NCI-H128 (cell line): ENCODE data around the gene CST7.

Experiments used
- DNase-seq: peaks from one replicate; lab custom pipeline; 2025; ENCODE audit not compliant: unreplicated experiment; lab: John Stamatoyannopoulos, UW

CST7 gene

DNA sequence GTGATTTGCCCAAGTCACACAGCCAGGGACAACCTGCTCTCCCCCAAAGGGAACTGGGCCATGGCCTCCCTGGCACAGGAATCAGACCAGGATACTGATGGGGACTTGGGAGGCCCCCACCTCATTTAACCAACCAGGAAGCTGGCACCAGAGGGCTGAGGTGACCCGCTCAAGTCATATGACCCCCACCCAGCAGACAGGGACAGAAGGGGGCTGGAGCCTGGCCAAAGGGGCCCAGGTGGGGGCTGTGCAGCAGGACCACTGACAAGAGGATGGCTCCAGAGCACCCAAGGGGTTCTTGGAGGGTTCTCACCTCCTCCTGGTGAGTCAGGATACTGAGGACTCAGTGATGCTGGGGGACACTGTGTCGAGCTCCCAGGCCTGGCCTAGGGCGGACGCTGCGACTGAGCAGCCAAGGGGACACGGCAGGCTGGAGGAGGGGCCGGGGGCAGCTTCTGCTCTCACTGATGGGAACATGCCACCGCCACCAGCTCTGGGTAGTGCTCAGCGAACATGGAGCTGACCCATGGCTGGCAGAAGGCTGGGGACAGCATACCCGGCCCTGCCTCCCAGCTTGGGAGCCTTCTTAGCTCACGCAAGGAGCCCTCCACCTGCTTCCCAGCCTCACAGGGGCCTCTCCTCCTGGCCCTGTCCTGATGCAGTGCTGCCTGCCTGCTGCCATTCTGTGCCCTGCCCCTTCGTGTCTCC lies 1.2 kb downstream of the CST7 start:
- DNase-seq, result no peak

DNA sequence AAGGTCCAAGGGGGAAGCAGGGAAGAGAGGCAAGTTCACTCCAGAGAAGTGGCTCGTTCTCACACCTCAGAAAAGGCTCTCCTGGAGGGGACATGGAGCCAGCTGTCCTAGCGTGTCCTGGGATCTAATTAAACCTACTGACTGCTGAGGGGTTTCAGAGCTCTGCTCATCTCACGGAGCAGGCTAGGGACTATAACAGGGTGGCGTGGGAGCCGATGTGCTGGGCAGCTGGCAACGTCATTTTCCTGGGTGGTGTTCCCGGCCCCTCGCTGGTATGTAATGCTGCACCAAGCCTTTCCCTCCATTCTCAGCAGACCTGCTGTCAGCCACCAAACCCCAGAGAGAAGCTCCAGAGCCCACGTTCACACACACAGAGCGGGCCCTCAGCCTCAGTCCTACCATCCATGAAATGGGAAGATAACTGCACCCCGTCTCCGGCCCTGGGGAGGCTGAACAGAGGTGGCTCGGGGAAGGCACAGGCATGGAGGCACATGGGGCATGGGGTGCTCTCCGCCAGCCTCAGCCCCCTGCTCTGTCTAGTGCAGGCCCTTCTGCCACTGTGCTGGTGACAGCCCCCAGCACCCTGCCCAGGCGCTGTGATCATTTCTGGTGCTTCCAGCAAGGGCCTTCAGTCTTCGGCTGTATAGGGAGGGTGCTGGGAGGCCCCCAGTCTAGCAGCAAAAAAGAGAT lies 1.9 kb downstream of the CST7 start:
- no peak for DNase-seq

DNA sequence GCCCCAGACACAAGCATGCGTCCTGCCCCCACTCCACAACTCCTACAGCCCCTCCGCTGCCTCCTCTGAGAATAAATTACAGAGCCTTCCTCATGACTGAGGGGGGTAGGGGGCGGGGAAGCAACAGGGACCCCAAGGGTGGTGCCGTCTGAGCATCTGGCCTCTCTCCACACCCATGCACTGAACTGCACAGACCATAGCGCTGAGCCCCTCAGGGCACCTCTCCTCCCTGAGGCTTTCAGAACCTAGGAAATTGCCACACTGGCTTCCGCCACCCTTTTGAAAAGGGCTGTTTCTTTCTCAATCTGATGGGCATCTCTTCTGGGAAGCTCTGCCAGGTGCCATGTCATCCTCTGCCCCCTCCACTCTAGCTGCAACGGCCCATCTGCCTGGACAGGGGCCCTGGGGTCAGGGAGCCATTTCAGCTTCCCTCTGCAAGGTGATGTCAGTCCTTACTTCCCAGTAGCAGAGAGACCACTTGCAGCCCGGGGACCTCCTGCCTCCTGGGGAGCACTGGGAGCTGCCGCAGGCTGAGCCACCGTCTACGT lies 2.5 kb downstream of the CST7 start:
- DNase-seq, result no peak

DNA sequence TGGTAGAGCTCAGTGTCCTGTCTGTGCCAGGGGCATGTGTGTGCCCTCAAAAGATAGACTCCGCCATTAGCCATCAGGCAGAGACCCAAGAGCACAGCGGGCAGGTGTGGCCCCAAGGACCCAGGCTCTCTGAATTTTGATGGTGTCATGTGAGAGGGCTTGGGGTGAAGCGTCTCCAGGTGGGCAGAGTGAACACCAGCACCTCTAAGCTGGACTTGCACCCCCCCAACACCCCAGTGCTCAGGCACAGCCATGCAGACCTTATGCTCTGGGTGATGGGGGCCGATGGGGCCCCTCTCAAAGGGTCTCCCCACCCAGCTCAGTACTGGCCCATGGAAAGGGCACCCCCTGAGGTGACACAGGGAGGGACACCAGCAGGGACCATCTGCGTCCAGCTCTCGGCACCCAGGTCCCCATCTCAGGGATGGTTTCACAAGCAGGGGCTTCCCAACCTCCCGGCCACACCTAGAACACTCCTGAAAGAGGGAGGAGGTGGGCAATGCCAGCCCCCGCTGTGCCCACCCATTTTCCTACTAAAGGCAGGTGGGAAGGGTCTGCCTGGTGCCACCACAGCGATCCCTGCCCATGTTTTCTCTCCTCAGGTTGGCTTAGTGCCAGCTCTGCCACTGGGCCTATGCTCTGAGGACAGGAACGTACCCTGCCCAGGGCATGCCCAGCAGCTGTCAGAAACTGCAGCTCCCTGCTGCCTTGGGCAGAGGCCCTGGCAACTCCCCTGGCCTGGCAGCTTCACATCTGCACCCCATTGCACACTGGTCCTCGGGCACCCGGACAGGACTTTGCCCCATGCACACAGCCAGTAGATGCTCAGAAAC lies 3.5 kb downstream of the CST7 start:
- no peak for DNase-seq

DNA sequence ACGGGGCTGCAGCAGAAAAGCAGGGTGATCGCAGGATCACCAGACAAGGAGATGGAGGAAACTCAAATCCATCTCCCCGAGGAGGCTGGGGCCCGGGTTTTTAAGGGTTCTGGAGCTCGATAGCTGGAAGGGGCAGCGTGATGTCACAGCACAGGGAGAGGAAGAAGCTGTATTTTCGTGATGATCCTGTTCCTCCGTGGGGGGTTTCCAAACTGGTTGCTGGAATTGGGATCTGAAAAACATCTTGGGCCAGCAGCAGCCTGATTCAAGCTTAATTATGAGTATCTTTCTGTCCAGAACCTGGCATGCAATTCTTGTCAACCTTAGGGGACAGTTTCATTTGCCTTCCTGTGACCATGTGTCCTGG lies 4.1 kb downstream of the CST7 start:
- DNase-seq, result no peak

DNA sequence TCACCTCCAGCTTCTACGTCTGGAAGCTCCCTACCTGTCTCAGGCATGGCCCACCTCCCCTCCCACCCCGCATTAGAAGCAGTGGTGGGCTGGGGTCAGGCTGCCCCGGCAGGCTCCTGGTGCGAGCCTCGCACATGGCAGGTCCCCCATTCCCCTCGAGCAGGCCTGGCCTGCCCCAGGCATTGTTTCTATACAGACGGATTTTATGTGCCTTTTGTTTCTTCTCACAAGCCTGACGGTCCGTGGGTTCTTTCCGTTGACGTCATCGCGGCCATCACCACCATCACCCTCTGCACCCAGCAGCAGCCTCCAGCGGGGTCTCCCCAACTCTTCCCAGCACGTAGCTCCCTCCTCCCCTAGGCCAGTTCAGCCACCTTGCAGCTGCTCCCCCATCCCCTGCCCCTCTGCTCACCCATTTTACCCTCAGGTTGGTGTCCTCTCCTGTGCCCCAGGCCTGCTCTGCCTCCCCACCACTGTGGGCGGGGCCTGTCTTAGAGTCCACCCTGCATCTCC lies 4.6 kb downstream of the CST7 start:
- no peak for DNase-seq

DNA sequence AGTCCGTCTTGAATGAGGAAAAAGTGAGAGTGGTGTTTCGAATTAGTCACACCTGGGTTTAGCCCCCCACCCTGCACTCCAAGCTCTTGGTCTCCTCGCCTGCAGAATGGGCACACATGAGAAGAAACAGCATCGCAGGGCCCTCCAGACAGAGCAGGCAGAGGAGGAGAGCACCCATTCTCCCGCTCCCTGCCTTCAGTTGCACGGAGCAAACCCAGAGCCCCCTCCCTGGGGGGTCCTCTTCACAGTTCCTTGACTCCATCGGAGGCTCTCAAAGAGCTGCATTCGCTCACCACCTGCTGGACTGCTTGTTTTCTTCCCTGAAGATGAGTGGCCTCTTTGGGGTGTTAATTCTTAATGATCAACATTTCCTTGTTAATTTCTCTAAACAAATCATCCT lies 5.1 kb downstream of the CST7 start:
- DNase-seq, result no peak

DNA sequence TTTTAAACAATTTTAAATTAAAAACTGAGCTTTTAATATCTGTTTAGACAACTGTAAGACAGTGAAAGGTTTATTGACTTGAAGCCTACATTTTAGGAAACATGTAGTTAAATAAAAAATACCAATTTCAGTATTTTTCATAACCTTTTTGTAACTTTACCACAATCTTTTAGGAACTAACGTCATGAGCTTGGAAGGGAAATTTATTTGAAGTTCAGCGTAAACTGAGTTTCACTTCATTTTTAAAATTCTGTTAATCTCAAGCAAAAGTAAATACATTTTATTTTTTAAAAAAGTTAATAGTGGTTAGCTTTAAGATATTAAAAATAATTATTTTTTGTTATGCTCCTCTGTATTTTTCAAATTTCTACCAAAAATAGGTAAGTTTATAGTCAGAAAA lies 5.5 kb downstream of the CST7 start:
- no peak for DNase-seq

DNA sequence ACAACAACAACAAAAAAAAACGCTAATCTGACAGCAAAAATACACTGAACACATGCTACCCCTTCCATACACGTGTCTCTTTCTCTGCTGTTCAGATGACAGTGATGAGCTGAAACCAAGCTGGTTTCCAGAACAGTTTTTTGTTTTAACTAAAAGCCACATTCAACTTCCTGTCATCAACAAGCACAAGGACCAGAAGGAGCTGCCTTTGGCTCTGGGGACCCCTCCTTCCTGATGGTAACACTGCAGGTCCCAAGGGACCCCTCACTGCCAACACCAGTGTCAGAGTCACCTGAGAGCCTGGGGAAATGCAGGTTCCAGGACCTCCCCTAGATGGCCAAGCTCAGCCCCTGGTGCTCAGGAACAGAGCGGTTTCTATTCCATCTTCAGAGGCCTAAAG lies 6.0 kb downstream of the CST7 start:
- no peak for DNase-seq

DNA sequence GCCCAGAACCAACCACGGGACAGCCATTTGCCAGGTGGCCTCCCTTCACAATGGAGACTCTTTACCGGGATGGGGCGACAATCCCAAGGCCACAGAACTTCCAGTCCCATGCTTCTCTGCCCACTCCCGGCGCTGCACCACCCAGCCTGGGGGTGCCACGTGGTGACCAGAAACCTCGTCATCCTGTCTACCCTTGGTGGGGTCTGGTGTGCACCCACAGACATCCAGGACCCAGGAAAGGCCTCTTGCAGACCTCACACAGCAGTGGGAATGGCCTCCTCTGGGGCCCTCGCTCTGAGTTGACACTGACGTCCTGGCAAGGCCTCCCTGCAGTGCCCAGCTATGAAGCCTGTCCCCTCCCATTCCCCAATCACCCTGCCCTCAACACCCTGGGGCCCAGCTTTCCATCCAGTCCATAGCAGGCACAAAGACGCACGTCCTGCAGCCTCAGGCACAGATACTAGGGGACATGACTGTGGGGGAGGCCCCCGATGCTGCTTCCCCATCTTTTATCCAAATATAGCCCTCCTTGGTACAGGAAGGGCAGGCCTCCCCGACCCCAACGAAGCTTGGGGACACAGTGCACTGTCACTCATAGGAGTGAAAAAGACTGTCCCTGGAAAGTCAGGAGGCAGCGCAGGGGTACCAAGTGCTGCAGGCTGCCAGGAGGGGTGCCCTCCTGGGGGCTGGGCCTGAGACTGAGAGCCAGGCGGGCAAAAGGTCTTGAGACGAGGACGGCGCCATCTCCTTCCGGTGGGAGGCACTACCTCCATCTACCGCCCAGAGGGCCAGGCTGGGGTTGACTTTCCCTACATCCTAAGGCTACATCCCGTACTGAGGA lies 7.2 kb downstream of the CST7 start:
- no peak for DNase-seq

DNA sequence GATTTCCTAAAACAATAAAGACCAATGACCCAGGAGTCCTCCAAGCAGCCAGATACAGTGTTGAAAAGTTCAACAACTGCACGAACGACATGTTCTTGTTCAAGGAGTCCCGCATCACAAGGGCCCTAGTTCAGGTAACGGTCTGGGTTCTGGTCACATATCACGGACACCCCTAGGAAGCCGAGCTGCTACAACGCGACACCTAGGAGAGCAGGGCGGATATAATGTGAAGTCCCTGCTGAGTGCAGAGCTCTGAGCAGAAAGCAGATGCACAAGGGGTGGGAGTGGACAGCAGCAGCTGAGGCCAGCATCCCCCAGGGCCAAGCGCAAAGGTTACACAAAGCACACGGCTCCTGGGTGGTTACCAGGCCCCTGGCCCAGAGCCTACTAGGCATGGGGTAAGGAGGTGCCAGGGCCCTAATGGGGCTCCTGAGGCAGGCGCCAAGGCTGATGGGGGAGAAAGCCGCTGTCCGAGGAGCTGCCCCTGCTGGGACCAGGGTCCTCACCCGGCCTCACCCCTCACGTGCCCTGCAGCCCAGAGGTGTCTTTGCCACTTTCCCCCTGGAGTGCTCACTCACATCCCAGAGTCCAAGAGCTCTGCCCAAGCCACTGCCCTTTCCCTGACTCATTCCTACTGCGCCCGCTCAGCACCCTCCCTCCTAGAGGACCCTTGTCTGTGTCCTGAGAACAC lies 8.4 kb downstream of the CST7 start:
- DNase-seq, result no peak

DNA sequence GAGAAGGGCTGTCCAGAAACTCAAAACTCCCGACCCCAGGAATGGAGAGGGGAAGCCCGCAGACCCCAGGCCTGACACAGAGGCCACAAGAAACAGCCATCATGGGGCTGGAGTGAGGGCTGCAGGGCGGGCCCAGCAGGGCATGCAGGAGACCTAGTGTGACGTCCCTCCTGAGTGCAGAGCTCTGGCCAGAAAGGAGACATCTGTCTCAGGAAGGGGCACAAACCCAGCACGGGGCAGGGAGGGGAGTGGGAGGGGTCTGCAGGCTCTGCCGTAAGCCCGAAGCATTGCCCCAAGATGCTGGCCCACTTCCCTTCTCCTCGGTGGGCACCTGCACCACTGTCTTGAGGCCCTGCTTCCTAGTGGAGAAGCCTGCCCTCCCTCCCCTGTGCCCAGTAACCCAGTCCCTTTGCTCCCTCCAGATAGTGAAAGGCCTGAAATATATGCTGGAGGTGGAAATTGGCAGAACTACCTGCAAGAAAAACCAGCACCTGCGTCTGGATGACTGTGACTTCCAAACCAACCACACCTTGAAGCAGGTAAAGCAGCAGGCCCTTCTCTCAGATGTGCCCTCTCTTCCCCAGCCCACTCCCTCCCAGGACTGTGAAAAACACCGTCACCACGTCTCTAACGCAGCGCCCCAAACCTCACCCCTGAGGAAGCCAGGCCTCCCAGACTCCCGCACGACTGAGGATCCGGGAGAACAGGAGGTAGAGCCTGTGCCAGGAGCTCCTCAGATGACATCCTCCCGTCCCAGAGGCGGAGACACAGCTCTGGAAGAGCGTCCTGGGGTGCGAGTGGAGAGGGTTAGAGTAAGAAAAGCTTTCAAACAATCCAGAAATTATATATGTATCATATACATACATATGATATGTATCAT lies 9.7 kb downstream of the CST7 start:
- DNase-seq, result no peak

DNA sequence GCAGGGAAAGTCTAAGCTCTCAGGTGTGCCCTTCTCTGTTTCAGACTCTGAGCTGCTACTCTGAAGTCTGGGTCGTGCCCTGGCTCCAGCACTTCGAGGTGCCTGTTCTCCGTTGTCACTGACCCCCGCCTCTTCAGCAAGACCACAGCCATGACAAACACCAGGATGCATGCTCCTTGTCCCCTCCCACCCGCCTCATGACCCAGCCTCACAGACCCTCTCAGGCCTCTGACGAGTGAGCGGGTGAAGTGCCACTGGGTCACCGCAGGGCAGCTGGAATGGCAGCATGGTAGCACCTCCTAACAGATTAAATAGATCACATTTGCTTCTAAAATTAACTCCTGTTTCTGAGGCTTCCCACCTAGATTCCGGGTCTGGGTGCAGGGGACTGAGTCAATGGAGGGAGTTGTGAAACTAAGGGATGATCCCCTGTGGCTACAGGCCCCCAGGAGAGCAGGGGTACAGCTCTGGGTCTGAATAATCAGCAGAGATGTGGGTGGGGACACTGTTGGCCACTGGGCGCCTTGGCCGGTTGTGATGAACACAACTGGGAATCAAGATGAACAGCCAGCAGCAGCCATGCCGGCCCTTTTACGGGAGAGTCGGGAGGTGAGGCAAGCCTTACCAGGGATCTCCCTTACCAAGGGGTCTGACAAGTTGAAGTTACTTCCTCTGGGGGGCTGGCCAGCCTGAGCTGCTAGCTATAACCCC lies 10.7 kb downstream of the CST7 start:
- DNase-seq, result no peak

DNA sequence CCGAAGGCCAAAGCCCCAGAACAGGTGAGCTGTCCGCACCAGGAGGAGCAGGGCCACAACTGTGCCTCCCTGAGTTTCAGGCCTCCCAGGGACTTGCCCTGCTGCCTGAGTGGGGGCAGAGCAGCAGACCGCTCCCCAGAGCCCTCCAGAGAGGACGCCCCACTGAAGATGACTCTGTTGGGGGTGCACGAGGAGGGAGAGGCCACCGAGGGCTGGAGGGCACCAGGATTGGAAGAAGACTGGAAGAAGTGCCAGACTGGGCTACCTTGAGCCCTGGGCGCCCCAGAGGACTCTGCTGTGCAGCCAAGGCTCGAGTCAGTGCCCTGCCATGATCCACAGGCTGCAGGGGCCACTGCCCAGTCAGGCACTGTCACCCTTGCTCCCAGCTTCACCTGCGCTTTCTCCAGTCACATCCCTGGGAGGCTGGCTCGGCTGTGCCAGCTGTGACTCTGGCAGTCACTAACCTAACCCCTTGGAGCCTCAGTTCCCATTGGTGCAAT lies 11.3 kb downstream of the CST7 start:
- no peak for DNase-seq

DNA sequence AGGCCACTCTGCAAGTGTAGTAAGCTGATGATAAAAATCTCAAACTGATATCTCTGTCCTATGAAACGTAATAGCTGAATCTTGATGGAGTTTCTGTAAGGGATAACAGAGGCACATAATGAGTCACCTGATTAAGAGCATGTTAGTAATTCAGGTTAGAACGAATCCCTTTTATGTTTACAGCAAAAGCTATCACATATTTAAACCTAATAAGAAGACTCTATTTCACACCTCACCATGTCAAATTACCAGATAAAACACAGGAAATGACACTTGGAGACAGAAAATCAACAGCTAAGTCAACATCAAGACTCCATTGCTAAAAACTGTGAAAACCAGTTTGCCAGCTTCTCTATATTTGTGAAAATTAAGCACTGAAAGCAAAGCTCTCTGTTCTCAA lies 11.8 kb downstream of the CST7 start:
- DNase-seq, result no peak

DNA sequence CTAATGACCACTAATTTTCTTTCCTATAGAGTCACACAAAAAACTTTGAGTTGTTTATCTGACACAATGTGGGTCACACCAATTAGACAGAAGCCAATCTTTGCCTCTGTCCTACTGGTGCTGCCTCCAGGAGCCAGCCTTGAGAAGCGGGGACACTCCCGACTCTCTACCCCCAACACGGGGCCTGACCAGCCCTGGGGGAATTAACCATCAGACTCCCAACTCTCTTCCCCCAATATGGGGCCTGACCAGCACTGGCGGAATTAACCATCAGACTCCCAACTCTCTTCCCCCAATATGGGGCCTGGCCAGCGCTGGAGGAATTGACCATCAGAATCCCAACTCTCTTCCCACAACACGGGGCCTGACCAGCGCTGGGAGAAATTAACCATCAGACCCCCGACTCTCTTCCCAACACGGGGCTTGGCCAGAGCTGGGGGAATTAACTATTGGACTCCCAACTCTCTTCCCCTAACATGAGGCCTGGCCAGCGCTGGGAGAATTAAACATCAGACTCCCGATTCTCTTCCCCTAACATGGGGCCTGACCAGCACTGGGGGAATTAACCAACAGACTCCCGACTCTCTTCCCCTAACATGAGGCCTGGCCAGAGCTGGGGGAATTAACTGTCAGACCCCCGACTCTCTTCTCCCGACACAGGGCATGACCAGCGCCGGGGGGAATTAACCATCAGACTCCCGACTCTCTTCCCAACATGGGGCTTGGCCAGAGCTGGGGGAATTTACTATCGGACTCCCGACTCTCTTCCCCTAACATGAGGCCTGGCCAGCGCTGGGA lies 12.5 kb downstream of the CST7 start:
- DNase-seq, result no peak

DNA sequence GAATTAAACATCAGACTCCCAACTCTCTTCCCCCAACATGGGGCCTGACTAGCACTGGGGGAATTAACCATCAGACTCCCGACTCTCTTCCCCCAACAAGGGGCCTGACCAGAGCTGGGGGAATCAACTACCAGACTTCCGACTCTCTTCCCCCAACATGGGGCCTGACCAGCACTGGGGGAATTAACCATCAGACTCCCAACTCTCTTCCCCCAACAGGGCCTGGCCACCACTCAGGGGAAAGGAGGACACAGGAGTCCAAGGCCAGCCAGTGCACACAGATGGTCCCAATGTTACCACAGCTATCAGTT lies 13.1 kb downstream of the CST7 start:
- DNase-seq, result no peak

DNA sequence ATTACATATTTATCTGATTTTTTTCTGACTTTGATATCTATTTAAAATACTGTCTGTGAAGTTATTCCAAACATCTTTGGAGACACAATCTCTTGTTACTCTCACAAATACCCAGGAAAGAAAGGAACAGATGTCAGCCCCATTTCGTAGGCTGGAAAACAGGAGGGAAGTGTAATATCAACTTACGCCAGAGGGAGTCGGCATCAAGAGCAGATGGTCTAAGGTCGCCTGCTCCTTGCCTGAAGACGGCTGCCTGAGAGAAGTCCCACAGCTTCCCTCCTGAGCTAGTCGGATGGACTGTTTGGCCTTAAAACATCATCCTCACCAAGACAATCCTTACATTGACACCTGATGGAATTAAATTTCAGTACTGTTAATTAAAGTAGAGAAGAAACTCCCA lies 13.4 kb downstream of the CST7 start:
- no peak for DNase-seq
